HEK293 (cell line): ENCODE measurements around the gene PLIN4.

Experiments used
- HOXA7 ChIP-seq: sonication (generic); formaldehyde crosslinking; IDR thresholded peaks from 2 replicates; pipeline ENCODE4 v1.8.1; 2022; ENCODE audit warnings: missing genetic modification reagents, borderline replicate concordance
- YY1 ChIP-seq: fragments of 450-650 bp; formaldehyde crosslinking; IDR thresholded peaks from 2 replicates; pipeline ENCODE4 v1.5.1; 2018; ENCODE audit warnings: missing biosample characterization, missing genetic modification characterization
- ZBTB21 ChIP-seq: fragments of 450-650 bp; formaldehyde crosslinking; IDR thresholded peaks from 2 replicates; pipeline ENCODE4 v1.5.1; 2017; ENCODE audit warnings: missing biosample characterization, missing genetic modification characterization
- ZBTB7A ChIP-seq: fragments of 450-650 bp; formaldehyde crosslinking; IDR thresholded peaks from 2 replicates; pipeline ENCODE4 v1.5.1; 2016; ENCODE audit warnings: low read depth, missing biosample characterization, missing genetic modification characterization
- ZNF350 ChIP-seq: fragments of 450-650 bp; formaldehyde crosslinking; IDR thresholded peaks from 2 replicates; pipeline ENCODE4 v1.5.0; 2017; ENCODE audit warnings: missing biosample characterization, mild to moderate bottlenecking, missing genetic modification characterization
- ZNF629 ChIP-seq: fragments of 450-650 bp; formaldehyde crosslinking; IDR thresholded peaks from 2 replicates; pipeline ENCODE4 v1.5.1; 2017; ENCODE audit warnings: missing biosample characterization, missing genetic modification characterization
- ZNF670 ChIP-seq: fragments of 450-650 bp; formaldehyde crosslinking; IDR thresholded peaks from 2 replicates; pipeline ENCODE4 v1.5.1; 2016; ENCODE audit warnings: missing biosample characterization, missing genetic modification characterization, low read depth
- ZNF747 ChIP-seq: fragments of 450-650 bp; formaldehyde crosslinking; IDR thresholded peaks from 2 replicates; pipeline ENCODE4 v1.5.1; 2016; ENCODE audit warnings: missing biosample characterization, missing genetic modification characterization
- TF ChIP-seq, protein P1 (sequence below): fragments of 450-650 bp; formaldehyde crosslinking; IDR thresholded peaks from 2 replicates; pipeline ENCODE4 v1.5.1; 2016; ENCODE audit warnings: missing biosample characterization, missing genetic modification characterization
- TF ChIP-seq, protein P2 (sequence below): fragments of 450-650 bp; formaldehyde crosslinking; IDR thresholded peaks from 2 replicates; pipeline ENCODE4 v1.5.1; 2016; ENCODE audit warnings: missing biosample characterization, missing genetic modification characterization
- TF ChIP-seq, protein P3 (sequence below): fragments of 450-650 bp; formaldehyde crosslinking; IDR thresholded peaks from 2 replicates; pipeline ENCODE4 v1.5.1; 2016; ENCODE audit warnings: missing biosample characterization, missing genetic modification characterization
- TF ChIP-seq, protein P4 (sequence below): fragments of 450-650 bp; formaldehyde crosslinking; IDR thresholded peaks from 2 replicates; pipeline ENCODE4 v1.5.1; 2016; ENCODE audit warnings: missing biosample characterization, missing genetic modification characterization
- TF ChIP-seq, protein P5 (sequence below): fragments of 450-650 bp; formaldehyde crosslinking; conservative IDR thresholded peaks from 2 replicates; pipeline ENCODE4 v1.5.1; 2016; ENCODE audit warnings: low read depth, missing biosample characterization, missing genetic modification characterization

DNA sequence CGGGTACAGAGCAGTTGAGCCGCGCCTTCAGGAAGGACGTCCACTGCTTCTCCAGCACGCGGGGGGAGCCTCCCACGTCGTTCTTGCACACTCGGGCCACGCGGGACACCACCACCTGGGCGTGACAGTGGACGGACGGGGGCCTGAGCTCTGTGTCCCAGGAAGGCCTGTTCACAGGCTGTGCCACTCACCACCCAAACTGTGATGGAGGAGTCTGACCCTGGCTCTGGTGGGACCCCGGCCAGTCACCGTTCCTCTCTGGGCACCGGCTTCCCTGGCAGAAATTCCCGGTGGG lies 34.2 kb upstream of the PLIN4 start:
- TF ChIP-seq, protein P1, sequence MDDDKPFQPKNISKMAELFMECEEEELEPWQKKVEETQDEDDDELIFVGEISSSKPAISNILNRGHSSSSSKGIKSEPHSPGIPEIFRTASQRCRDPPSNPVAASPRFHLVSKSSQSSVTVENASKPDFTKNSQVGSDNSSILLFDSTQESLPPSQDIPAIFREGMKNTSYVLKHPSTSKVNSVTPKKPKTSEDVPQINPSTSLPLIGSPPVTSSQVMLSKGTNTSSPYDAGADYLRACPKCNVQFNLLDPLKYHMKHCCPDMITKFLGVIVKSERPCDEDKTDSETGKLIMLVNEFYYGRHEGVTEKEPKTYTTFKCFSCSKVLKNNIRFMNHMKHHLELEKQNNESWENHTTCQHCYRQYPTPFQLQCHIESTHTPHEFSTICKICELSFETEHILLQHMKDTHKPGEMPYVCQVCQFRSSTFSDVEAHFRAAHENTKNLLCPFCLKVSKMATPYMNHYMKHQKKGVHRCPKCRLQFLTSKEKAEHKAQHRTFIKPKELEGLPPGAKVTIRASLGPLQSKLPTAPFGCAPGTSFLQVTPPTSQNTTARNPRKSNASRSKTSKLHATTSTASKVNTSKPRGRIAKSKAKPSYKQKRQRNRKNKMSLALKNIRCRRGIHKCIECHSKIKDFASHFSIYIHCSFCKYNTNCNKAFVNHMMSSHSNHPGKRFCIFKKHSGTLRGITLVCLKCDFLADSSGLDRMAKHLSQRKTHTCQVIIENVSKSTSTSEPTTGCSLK, result no peak
- TF ChIP-seq, protein P2, sequence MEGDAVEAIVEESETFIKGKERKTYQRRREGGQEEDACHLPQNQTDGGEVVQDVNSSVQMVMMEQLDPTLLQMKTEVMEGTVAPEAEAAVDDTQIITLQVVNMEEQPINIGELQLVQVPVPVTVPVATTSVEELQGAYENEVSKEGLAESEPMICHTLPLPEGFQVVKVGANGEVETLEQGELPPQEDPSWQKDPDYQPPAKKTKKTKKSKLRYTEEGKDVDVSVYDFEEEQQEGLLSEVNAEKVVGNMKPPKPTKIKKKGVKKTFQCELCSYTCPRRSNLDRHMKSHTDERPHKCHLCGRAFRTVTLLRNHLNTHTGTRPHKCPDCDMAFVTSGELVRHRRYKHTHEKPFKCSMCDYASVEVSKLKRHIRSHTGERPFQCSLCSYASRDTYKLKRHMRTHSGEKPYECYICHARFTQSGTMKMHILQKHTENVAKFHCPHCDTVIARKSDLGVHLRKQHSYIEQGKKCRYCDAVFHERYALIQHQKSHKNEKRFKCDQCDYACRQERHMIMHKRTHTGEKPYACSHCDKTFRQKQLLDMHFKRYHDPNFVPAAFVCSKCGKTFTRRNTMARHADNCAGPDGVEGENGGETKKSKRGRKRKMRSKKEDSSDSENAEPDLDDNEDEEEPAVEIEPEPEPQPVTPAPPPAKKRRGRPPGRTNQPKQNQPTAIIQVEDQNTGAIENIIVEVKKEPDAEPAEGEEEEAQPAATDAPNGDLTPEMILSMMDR (tag by site-specific recombination), result no peak
- no peak for TF ChIP-seq ZNF747 (tag by site-specific recombination)
- TF ChIP-seq, protein P3, sequence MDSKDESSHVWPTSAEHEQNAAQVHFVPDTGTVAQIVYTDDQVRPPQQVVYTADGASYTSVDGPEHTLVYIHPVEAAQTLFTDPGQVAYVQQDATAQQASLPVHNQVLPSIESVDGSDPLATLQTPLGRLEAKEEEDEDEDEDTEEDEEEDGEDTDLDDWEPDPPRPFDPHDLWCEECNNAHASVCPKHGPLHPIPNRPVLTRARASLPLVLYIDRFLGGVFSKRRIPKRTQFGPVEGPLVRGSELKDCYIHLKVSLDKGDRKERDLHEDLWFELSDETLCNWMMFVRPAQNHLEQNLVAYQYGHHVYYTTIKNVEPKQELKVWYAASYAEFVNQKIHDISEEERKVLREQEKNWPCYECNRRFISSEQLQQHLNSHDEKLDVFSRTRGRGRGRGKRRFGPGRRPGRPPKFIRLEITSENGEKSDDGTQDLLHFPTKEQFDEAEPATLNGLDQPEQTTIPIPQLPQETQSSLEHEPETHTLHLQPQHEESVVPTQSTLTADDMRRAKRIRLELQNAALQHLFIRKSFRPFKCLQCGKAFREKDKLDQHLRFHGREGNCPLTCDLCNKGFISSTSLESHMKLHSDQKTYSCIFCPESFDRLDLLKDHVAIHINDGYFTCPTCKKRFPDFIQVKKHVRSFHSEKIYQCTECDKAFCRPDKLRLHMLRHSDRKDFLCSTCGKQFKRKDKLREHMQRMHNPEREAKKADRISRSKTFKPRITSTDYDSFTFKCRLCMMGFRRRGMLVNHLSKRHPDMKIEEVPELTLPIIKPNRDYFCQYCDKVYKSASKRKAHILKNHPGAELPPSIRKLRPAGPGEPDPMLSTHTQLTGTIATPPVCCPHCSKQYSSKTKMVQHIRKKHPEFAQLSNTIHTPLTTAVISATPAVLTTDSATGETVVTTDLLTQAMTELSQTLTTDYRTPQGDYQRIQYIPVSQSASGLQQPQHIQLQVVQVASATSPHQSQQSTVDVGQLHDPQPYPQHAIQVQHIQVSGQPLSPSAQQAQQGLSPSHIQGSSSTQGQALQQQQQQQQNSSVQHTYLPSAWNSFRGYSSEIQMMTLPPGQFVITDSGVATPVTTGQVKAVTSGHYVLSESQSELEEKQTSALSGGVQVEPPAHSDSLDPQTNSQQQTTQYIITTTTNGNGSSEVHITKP (tag by site-specific recombination), result no peak
- TF ChIP-seq HOXA7 (CRISPR knock-in tag), result no peak
- no peak for TF ChIP-seq ZNF350
- TF ChIP-seq, protein P4, sequence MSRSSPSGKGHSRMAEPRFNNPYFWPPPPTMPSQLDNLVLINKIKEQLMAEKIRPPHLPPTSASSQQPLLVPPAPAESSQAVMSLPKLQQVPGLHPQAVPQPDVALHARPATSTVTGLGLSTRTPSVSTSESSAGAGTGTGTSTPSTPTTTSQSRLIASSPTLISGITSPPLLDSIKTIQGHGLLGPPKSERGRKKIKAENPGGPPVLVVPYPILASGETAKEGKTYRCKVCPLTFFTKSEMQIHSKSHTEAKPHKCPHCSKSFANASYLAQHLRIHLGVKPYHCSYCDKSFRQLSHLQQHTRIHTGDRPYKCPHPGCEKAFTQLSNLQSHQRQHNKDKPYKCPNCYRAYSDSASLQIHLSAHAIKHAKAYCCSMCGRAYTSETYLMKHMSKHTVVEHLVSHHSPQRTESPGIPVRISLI (tag by site-specific recombination), result no peak
- TF ChIP-seq ZNF670 (tag by site-specific recombination), result no peak
- TF ChIP-seq YY1, result no peak
- TF ChIP-seq ZBTB7A (tag by site-specific recombination), result no peak
- no peak for TF ChIP-seq ZBTB21 (tag by site-specific recombination)
- TF ChIP-seq, protein P5, sequence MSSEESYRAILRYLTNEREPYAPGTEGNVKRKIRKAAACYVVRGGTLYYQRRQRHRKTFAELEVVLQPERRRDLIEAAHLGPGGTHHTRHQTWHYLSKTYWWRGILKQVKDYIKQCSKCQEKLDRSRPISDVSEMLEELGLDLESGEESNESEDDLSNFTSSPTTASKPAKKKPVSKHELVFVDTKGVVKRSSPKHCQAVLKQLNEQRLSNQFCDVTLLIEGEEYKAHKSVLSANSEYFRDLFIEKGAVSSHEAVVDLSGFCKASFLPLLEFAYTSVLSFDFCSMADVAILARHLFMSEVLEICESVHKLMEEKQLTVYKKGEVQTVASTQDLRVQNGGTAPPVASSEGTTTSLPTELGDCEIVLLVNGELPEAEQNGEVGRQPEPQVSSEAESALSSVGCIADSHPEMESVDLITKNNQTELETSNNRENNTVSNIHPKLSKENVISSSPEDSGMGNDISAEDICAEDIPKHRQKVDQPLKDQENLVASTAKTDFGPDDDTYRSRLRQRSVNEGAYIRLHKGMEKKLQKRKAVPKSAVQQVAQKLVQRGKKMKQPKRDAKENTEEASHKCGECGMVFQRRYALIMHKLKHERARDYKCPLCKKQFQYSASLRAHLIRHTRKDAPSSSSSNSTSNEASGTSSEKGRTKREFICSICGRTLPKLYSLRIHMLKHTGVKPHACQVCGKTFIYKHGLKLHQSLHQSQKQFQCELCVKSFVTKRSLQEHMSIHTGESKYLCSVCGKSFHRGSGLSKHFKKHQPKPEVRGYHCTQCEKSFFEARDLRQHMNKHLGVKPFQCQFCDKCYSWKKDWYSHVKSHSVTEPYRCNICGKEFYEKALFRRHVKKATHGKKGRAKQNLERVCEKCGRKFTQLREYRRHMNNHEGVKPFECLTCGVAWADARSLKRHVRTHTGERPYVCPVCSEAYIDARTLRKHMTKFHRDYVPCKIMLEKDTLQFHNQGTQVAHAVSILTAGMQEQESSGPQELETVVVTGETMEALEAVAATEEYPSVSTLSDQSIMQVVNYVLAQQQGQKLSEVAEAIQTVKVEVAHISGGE (tag by site-specific recombination), result no peak
- no peak for TF ChIP-seq ZNF629
